Uterus (tissue), 4 donors: ENCODE results near the gene OLIG2. TPM values are rescaled to one million over a fixed set of nuclear protein-coding genes. Genes with fewer than 3 reads are reported as not detected.

Experiments used
- DNase-seq, 2 donors: peaks; one replicate each; pipeline ENCODE4 v3.0.0-alpha.2; 2019 to 2020
- H3K27ac ChIP-seq, 2 donors: fragments of 200-600 bp; sonication (generic); 1 replicate in 1 of 2; 2 replicates in 1 of 2; pipeline ENCODE4 v1.5.1; 2016 to 2018
- H3K27me3 ChIP-seq, 2 donors: fragments of 200-600 bp; sonication (generic); one replicate each; pipeline ENCODE4 v1.5.1; 2018 to 2019; ENCODE audit warnings: control low read depth in 1 of 2
- H3K36me3 ChIP-seq, 2 donors: fragments of 200-600 bp; sonication (generic); one replicate each; pipeline ENCODE4 v1.5.1; 2019; ENCODE audit warnings: control low read depth in 1 of 2
- H3K4me1 ChIP-seq, 2 donors: fragments of 200-600 bp; sonication (generic); one replicate each; pipeline ENCODE4 v1.5.1; 2018 to 2019; ENCODE audit warnings: control low read depth in 1 of 2
- H3K4me3 ChIP-seq, 2 donors: fragments of 200-600 bp; sonication (generic); 1 replicate in 1 of 2; 2 replicates in 1 of 2; pipeline ENCODE4 v1.5.1; 2018 to 2019; ENCODE audit warnings: mild to moderate bottlenecking in 1 of 2
- H3K9me3 ChIP-seq, 2 donors: fragments of 200-600 bp; sonication (generic); one replicate each; pipeline ENCODE4 v1.5.1; 2019; ENCODE audit warnings: control low read depth in 1 of 2
- POLR2A ChIP-seq, 2 donors: fragments of 450-650 bp; IDR thresholded peaks; one replicate each; pipeline ENCODE4 v1.6.1; 2016; ENCODE audit warnings: antibody characterized with exemption in 2 of 2, mild to moderate bottlenecking in 1 of 2, moderate library complexity in 1 of 2
- intact Hi-C: fragments of 100-400 bp; cut with DNase I; formaldehyde crosslinking; loops from one replicate; pipeline ENCODE4 v1.15.1; 2023; ENCODE audit warnings: low total_unique reads
- total RNA-seq, 4 donors: library from RNA; depleted of rRNA in 3 of 4; stranded (reverse); fragments of >200 nt in 3 of 4; gene quantifications; one replicate each; pipeline versions ENCODE4 v1.1.0 to v1.2.4, GENCODE V29; 2014 to 2023
- TF ChIP-seq, protein P1 (sequence below), 4 experiments: fragments of 200-600 bp in 2 of 4; fragments of 450-650 bp in 2 of 4; sonication (generic) in 2 of 4; IDR thresholded peaks; one replicate each; pipeline ENCODE4 v1.5.1; 2016 to 2019; ENCODE audit warnings: antibody characterized with exemption in 4 of 4, mild to moderate bottlenecking in 2 of 4, moderate library complexity in 1 of 4
- donor health status: DM: yes; HTN: yes; CAD: no.

OLIG2 gene
- total RNA-seq, 4 donors from 2014 or later, result not detected

DNA sequence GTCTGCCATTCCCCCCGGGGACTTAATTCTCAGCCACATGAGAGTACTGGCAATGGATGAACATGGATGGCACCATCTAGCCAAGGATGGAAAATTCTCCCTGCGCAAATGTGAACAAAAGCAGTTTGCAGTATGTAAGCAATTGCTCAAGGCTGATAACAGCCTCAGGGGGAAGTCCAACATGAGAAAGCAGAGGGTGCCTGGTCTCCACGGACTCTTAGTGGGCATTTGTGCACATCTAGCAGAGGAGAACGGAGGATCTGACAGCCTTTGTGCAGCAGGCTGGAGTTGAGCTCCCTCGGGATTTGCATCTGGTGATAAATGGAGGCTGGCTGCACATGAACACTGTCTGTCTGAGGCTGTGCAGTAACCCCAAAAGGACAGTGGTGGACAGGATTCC lies 30.3 kb downstream of the OLIG2 start:
- no peaks in the 10 kb centered on the region for H3K36me3 ChIP-seq
- intact Hi-C loops, result no loop called here
- DNase-seq, result no peak
- no peaks in the 10 kb centered on the region for H3K4me1 ChIP-seq
- no peak overlapping the region for H3K27ac ChIP-seq
- no peaks in the 10 kb centered on the region for H3K27me3 ChIP-seq
- no peak for TF ChIP-seq POLR2A (IDR thresholded peaks at IDR 0.05)
- TF ChIP-seq, protein P1, sequence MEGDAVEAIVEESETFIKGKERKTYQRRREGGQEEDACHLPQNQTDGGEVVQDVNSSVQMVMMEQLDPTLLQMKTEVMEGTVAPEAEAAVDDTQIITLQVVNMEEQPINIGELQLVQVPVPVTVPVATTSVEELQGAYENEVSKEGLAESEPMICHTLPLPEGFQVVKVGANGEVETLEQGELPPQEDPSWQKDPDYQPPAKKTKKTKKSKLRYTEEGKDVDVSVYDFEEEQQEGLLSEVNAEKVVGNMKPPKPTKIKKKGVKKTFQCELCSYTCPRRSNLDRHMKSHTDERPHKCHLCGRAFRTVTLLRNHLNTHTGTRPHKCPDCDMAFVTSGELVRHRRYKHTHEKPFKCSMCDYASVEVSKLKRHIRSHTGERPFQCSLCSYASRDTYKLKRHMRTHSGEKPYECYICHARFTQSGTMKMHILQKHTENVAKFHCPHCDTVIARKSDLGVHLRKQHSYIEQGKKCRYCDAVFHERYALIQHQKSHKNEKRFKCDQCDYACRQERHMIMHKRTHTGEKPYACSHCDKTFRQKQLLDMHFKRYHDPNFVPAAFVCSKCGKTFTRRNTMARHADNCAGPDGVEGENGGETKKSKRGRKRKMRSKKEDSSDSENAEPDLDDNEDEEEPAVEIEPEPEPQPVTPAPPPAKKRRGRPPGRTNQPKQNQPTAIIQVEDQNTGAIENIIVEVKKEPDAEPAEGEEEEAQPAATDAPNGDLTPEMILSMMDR (IDR thresholded peaks at IDR 0.05), result no peak
- no peak overlapping the region for H3K4me3 ChIP-seq
- H3K9me3 ChIP-seq, result no peaks in the 10 kb centered on the region

GRCh38 chr21:33057385-33057940 lies 31.7 kb downstream of the OLIG2 start:
- no peaks in the 10 kb centered on the region for H3K27me3 ChIP-seq
- H3K9me3 ChIP-seq, result no peaks in the 10 kb centered on the region
- no peak overlapping the region for H3K4me3 ChIP-seq
- no peaks in the 10 kb centered on the region for H3K36me3 ChIP-seq
- H3K27ac ChIP-seq, result no peak overlapping the region
- DNase-seq, result no peak
- TF ChIP-seq POLR2A (IDR thresholded peaks at IDR 0.05), result no peak
- TF ChIP-seq, protein P1 (IDR thresholded peaks at IDR 0.05), result no peak
- no peaks in the 10 kb centered on the region for H3K4me1 ChIP-seq
- intact Hi-C loops, result no loop called here

DNA sequence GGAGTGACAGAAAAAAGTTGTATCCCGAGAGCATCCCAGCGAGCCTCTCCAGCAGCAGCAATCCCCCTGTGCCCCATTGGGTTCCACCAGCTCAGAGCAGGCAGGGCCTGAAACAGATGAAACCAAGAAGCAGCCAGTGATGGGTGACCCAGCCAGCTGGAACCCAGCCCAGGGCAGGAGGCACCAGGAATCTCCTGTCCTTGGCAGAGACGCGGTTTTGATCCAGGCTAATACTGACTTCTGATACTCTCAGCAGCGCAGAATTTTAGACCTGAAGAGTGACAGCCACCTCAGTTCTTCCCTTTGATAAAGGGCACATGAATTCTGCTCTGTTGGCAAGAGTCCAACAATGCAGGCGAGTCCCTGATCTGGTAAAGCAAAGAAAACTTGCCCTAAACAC lies 32.8 kb downstream of the OLIG2 start:
- H3K9me3 ChIP-seq, result no peaks in the 10 kb centered on the region
- H3K27me3 ChIP-seq, result no peaks in the 10 kb centered on the region
- intact Hi-C loops, result no loop called here
- H3K4me3 ChIP-seq, result no peak overlapping the region
- TF ChIP-seq, protein P1 (IDR thresholded peaks at IDR 0.05), result no peak
- no peak for TF ChIP-seq POLR2A (IDR thresholded peaks at IDR 0.05)
- no peak overlapping the region for H3K27ac ChIP-seq
- no peaks in the 10 kb centered on the region for H3K4me1 ChIP-seq
- no peak for DNase-seq
- H3K36me3 ChIP-seq, result no peaks in the 10 kb centered on the region

DNA sequence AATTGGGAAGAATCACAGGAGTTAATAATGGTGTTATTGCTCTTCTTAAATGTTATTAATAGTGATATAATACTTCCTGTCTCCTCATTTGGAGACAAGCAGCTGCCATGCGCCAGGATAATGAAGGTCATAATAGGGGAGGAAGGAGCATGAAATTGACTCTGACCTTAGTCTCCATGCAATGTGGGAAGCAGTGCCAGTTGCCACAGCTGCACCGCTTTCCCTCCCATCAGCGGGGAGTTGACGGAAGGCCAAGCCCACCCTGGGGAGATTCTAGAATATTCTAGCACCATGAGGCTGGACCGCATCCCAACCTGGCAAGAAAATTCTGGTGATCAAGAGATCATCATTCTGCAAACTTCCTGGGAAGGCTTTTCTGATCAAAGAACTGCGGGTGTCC lies 33.2 kb downstream of the OLIG2 start:
- Histone ChIP-seq H3K27me3 (no peaks in the 10 kb centered on the region), H3K4me3 (no peak overlapping the region), H3K4me1 (no peaks in the 10 kb centered on the region), H3K36me3 (no peaks in the 10 kb centered on the region), H3K27ac (no peak overlapping the region), H3K9me3 (no peaks in the 10 kb centered on the region)
- no peak for DNase-seq
- TF ChIP-seq, protein P1 (IDR thresholded peaks at IDR 0.05), result no peak
- TF ChIP-seq POLR2A (IDR thresholded peaks at IDR 0.05), result no peak
- intact Hi-C loops, result no loop called here

DNA sequence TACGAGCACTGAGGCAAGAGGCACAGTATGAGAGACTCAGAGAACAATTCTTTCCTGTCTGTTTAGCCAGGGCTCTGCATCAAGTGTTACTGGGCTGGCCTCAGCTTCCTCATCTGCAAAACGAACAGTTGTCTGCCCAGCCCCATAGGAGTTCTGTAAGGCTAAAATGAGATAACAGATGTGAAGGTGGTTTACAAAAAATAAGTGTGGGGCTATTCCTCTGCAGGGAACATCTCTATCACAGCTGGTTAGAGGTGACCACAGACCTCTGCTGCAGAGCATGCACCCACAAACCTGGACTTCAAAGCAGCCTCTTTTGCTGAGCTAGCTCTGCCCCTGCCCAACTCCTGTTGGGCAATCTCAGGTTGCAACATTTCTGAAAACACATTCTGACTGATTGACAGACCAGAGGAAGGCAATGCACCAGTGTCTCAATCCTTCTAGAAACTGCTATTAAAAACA lies 33.7 kb downstream of the OLIG2 start:
- H3K27me3 ChIP-seq, result no peaks in the 10 kb centered on the region
- H3K4me1 ChIP-seq, result no peaks in the 10 kb centered on the region
- no peak for DNase-seq
- H3K9me3 ChIP-seq, result no peaks in the 10 kb centered on the region
- no peak overlapping the region for H3K4me3 ChIP-seq
- TF ChIP-seq, protein P1 (IDR thresholded peaks at IDR 0.05), result no peak
- TF ChIP-seq POLR2A (IDR thresholded peaks at IDR 0.05), result no peak
- intact Hi-C loops, result no loop called here
- H3K36me3 ChIP-seq, result no peaks in the 10 kb centered on the region
- no peak overlapping the region for H3K27ac ChIP-seq
